Measurements from ENCODE around the gene NBPF19. TPM values are rescaled to one million over a fixed set of nuclear protein-coding genes. Genes with fewer than 3 reads are reported as not detected.
A peak's percentile ranks its signal among the peaks of the same experiment; 100 is the strongest.
"Not testable (repeated sequence)": the region's sequence is repeated elsewhere in the genome, so short reads cannot be mapped to it uniquely, and the experiment has no call there.

NBPF19 gene, protein sequence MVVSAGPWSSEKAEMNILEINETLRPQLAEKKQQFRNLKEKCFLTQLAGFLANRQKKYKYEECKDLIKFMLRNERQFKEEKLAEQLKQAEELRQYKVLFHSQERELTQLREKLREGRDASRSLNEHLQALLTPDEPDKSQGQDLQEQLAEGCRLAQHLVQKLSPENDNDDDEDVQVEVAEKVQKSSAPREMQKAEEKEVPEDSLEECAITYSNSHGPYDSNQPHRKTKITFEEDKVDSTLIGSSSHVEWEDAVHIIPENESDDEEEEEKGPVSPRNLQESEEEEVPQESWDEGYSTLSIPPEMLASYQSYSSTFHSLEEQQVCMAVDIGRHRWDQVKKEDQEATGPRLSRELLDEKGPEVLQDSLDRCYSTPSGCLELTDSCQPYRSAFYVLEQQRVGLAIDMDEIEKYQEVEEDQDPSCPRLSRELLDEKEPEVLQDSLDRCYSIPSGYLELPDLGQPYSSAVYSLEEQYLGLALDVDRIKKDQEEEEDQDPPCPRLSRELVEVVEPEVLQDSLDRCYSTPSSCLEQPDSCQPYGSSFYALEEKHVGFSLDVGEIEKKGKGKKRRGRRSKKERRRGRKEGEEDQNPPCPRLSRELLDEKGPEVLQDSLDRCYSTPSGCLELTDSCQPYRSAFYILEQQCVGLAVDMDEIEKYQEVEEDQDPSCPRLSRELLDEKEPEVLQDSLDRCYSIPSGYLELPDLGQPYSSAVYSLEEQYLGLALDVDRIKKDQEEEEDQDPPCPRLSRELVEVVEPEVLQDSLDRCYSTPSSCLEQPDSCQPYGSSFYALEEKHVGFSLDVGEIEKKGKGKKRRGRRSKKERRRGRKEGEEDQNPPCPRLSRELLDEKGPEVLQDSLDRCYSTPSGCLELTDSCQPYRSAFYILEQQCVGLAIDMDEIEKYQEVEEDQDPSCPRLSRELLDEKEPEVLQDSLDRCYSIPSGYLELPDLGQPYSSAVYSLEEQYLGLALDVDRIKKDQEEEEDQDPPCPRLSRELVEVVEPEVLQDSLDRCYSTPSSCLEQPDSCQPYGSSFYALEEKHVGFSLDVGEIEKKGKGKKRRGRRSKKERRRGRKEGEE (N-terminal part only)
- 10 to 100 TPM; 10.2 to 44.5 (median 26.6) TPM for total RNA-seq

DNA sequence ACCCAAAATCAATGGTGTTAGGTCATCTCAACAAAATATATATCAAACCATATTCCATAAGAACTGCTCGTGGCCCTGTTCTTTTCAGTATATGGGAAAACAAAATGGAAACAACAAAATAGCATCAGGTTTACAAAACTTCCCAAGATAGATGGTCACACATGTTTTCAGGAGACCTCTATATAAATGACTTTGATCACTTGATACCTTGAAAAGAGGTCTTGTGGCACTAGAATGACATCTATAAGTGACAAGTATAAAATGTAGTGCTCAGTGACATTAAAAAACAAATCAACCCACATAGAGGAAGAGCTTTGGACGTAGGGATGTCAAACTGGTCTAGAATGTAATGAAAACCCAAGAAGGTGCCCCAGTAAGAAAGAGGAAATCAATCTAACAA is at the start of gene NBPF19:
NBPF19 (plus strand) TSS at position 301 of the 400 bp plus-strand sequence. CDS start 888 bp downstream, outside the sequence.
- not testable (repeated sequence) for H3K4me3 ChIP-seq

DNA sequence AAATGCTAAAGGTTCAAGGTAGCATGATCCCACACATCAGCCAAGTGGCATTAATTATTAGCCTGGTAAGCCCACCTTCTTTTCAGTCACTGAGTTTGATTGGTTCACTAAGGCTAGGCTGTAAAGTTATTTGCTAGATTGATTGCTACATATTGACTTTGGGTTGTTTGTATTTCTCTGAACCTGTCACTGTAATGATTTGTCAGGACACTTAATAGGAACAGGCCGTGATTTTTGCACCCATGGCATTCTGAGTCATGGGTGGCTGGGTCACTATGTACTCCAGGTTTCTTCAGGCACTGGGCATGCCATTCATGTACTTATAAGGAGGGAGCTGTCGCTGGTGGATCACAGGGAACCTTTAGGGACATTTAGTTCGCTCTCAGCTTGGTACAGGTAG is 46.5 kb upstream of the NBPF19 start:
- not testable (repeated sequence) for DNase-seq, H3K4me1 ChIP-seq

More for the DNA sequence above, at the start of gene NBPF19:
- H3K36me3 ChIP-seq; DNase-seq; H3K4me1 ChIP-seq; H3K27me3 ChIP-seq; intact Hi-C loops (cut with DNase I; ENCODE audit: low total_unique reads); H3K27ac ChIP-seq; H3K9me3 ChIP-seq: not testable (repeated sequence)

DNA sequence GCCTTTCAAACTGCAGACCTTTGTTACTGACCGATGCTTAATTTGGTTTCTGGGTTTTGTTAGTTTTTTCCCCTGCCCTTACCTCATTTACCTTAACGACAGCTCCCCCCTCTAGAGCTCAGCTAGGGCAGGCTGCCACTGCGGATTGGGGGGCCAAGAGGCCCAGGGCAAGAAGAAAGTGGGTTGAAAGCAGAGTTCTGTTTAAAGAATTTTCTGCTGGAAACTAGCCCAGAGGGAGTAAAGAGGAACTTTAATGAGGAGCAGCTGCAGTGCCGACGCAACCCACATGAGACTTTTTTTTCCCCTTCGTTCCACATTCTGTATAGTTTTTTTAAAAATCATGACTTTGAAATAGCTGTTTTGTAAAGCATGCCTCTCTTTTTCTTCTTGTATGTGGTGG is 29.4 kb upstream of the NBPF19 start:
- H3K36me3 ChIP-seq; H3K4me1 ChIP-seq; H3K9me3 ChIP-seq; H3K27me3 ChIP-seq; intact Hi-C loops (cut with DNase I; ENCODE audit: low total_unique reads): not testable (repeated sequence)
- peak overlapping the region; percentile 67 to 69 for H3K27ac ChIP-seq
- peak; percentile 65 to 71 for DNase-seq
- H3K4me3 ChIP-seq, result peak overlapping the region in 1 of 2 donors; percentile 4

More for the DNA sequence above, 46.5 kb upstream of the NBPF19 start:
- H3K4me3 ChIP-seq; H3K27ac ChIP-seq; H3K36me3 ChIP-seq; intact Hi-C loops (cut with DNase I; ENCODE audit: low total_unique reads); H3K27me3 ChIP-seq; H3K9me3 ChIP-seq: not testable (repeated sequence)

DNA sequence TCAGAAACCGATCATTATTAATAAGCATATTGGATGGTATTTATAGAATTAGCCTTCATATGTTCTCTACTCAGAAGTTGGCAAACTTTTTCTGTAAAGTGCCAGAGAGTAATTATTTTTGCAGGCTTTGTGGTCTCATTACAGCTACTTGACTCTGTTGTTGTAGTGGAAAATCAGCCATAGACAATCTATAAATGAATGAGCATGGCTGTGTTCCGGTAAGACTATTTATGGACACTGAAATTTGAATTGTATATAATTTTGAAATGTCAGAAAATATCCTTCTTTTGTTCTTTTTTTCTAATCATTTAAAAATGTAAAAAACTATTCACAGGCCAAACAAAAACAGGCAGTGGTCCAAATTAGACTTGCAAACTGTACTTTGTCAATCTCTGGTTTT is 22.6 kb upstream of the NBPF19 start:
- H3K4me3 ChIP-seq; H3K27ac ChIP-seq; DNase-seq; H3K4me1 ChIP-seq; H3K27me3 ChIP-seq; H3K9me3 ChIP-seq; H3K36me3 ChIP-seq; intact Hi-C loops (cut with DNase I; ENCODE audit: low total_unique reads): not testable (repeated sequence)

DNA sequence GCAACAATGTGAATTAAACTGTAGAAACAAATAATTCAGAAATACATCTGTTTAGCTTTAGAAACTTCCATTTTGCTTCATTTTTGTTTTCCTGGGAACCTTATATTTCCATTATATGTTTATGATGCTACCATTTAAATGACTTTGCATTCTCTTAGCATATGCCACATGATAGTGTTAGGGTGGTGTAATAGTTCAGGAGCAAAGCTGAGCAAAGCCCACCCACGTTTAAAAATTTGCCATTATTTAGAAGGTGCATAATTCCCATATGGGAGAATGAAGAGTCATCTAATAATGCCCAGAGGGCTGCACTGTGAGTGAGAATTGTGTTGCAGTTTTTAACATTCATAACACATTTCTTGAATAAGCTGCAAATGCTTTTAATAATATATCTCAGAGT is 22.2 kb upstream of the NBPF19 start:
- DNase-seq; H3K4me1 ChIP-seq; H3K27me3 ChIP-seq; H3K4me3 ChIP-seq; H3K36me3 ChIP-seq; intact Hi-C loops (cut with DNase I; ENCODE audit: low total_unique reads); H3K27ac ChIP-seq; H3K9me3 ChIP-seq: not testable (repeated sequence)

DNA sequence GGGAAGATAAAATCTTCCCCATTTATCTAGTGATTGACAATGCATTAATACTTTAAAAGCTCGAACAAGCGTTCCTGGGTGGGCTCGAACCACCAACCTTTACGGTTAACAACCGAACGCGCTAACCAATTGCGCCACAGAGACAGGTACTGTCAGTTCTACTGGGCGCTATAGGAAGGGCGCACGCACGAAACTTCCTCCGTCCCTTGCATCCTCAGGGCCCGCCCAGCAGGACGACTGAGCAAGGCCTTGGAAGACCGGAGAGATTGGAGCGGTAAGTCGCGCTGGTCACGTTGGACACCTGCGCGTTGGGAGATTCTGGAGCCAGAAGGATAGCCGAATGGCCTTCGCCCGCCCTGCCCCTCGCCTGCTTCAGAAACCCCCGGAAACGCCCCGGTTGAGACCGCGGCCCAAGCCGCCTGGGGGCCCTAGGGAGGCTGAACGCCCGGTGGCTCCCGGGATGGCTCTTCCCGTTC is 83.5 kb downstream of the NBPF19 start:
- DNase-seq, result peak; percentile 20 to 40
- H3K9me3 ChIP-seq; H3K4me1 ChIP-seq; intact Hi-C loops (cut with DNase I; ENCODE audit: low total_unique reads); H3K36me3 ChIP-seq; H3K27me3 ChIP-seq: not testable (repeated sequence)
- H3K27ac ChIP-seq, result peak overlapping the region; percentile 15 to 36
- H3K4me3 ChIP-seq, result peak overlapping the region; percentile 18 to 25
- TF ChIP-seq, protein P1, sequence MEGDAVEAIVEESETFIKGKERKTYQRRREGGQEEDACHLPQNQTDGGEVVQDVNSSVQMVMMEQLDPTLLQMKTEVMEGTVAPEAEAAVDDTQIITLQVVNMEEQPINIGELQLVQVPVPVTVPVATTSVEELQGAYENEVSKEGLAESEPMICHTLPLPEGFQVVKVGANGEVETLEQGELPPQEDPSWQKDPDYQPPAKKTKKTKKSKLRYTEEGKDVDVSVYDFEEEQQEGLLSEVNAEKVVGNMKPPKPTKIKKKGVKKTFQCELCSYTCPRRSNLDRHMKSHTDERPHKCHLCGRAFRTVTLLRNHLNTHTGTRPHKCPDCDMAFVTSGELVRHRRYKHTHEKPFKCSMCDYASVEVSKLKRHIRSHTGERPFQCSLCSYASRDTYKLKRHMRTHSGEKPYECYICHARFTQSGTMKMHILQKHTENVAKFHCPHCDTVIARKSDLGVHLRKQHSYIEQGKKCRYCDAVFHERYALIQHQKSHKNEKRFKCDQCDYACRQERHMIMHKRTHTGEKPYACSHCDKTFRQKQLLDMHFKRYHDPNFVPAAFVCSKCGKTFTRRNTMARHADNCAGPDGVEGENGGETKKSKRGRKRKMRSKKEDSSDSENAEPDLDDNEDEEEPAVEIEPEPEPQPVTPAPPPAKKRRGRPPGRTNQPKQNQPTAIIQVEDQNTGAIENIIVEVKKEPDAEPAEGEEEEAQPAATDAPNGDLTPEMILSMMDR (IDR thresholded peaks at IDR 0.05), result peak in 1 of 4 experiments; percentile 4

DNA sequence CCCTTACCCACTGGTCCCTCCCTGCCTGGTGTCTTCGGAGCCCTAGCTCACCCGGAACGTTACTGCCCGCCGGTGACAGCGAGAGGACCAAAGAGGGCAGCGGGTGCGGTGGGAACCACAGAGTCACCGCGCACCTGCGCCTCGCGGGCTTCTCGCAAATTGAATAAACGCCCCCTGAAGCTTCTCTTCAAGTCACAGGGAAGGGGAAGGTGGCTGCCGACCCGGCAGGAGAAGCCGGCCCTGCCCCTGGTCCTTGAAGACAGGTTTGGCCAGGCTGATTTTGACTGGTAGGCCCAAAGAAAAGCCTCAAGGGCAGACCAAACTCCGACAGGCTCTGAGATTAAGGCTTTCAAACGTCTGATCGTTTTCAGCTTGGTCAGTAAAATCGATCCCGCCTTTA is 87.0 kb downstream of the NBPF19 start:
- H3K27ac ChIP-seq; H3K4me1 ChIP-seq; H3K36me3 ChIP-seq; H3K9me3 ChIP-seq; DNase-seq; H3K4me3 ChIP-seq; H3K27me3 ChIP-seq; intact Hi-C loops (cut with DNase I; ENCODE audit: low total_unique reads): not testable (repeated sequence)

DNA sequence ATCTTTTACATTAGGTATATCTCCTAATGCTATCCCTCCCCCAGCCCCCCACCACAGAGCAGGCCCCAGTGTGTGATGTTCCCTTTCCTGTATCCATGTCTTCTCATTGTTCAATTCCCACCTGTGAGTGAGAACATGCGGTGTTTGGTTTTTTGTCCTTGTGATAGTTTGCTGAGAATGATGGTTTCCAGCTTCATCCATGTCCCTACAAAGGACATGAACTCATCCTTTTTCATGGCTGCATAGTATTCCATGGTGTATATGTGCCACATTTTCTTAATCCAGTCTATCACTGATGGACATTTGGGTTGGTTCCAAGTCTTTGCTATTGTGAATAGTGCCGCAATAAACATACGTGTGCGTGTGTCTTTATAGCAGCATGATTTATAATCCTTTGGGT is 90.6 kb downstream of the NBPF19 start:
- DNase-seq; H3K36me3 ChIP-seq; H3K27me3 ChIP-seq; H3K27ac ChIP-seq; H3K4me1 ChIP-seq; H3K9me3 ChIP-seq; H3K4me3 ChIP-seq; intact Hi-C loops (cut with DNase I; ENCODE audit: low total_unique reads): not testable (repeated sequence)

DNA sequence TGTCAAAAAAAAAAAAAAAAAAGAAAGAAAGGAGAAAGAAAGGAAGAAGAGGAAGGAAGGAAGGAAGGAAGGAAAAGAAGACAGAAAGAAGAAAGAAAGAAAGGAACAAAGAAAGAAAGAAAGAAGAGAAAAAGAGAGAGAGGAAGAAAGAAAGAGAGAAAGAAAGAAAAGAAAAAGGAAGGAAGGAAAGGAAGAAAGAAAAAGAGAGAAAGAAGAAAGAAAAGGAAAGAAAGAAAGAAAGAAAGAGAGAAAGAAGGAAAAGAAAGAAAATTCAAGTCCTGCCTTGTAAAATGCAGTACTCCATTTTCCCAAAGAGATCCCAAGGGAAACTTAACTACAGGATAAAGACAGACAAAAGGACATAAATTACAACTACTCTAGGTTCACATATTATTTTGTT is 97.9 kb downstream of the NBPF19 start:
- H3K27me3 ChIP-seq; DNase-seq; intact Hi-C loops (cut with DNase I; ENCODE audit: low total_unique reads); H3K27ac ChIP-seq; H3K4me3 ChIP-seq; H3K36me3 ChIP-seq; H3K9me3 ChIP-seq; H3K4me1 ChIP-seq: not testable (repeated sequence)

DNA sequence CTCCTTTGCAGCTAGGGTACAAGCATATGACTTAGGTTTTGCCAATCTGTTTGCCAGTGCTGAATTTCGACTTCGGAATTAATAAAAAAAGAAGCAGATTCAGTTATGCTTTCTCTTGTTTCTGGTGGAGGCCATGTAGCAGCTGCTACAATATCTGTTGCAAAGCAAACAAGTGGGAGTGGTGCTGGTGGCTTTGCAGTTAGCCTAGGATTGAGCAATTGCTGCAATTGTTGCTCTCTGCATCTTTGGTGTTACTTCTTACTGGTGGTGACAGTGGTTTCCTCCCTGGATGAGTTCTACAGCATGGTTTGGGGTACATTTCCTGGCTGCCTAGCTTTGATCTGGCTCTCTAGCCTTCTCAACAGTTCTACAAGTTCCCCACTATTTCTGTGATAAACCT is 110.7 kb downstream of the NBPF19 start:
- H3K36me3 ChIP-seq; H3K4me1 ChIP-seq; H3K27ac ChIP-seq; intact Hi-C loops (cut with DNase I; ENCODE audit: low total_unique reads); H3K9me3 ChIP-seq; H3K27me3 ChIP-seq; DNase-seq; H3K4me3 ChIP-seq: not testable (repeated sequence)
